PC-3 (cell line): ENCODE results near the gene KLHL36. TPM values are rescaled to one million over a fixed set of nuclear protein-coding genes. Genes with fewer than 3 reads are reported as not detected.

Experiments used
- ATAC-seq: fragments of 200-7000 bp; cut with Tn5 transposase; 2 replicates; pipeline ENCODE4 v1.9.1; 2020; ENCODE audit warnings: mild to moderate bottlenecking, moderate library complexity
- BruUV-seq: library from RNA; stranded (reverse); fragments of 400-500 nt; replicated peaks from 2 replicates; lab custom pipeline; 2021; lab: Mats Ljungman, UMichigan
- CTCF ChIA-PET: fragments of 300-600 bp; sonication (Branson Sonifier 250); formaldehyde crosslinking; loops from one replicate; lab custom pipeline; 2022; ENCODE audit warnings: antibody characterized with exemption; lab: Charles Lee
- POLR2A ChIA-PET: fragments of 300-600 bp; sonication (Branson Sonifier 250); formaldehyde crosslinking; loops from one replicate; lab custom pipeline; 2022; ENCODE audit warnings: antibody characterized with exemption; ENCODE audit not compliant: unreplicated experiment; lab: Charles Lee
- DNase-seq: peaks from one replicate; pipeline ENCODE4 v3.0.0-alpha.2; 2015
- H2AFZ ChIP-seq: fragments of 300-600 bp; sonication (generic); 2 replicates; pipeline ENCODE4 v1.6.0; 2016; ENCODE audit warnings: antibody characterized with exemption, low read length
- H3F3A ChIP-seq: fragments of 300-600 bp; sonication (generic); one replicate; pipeline ENCODE4 v1.6.0; 2017; ENCODE audit warnings: antibody characterized with exemption, low read length, control low read depth, mild to moderate bottlenecking; ENCODE audit not compliant: unreplicated experiment
- H3K27ac ChIP-seq: fragments of 300-600 bp; sonication (generic); 2 replicates; pipeline ENCODE4 v1.5.1; 2016; ENCODE audit warnings: mild to moderate bottlenecking, low read length
- H3K27me3 ChIP-seq: fragments of 300-600 bp; sonication (generic); 2 replicates; pipeline ENCODE4 v1.6.1; 2016; ENCODE audit warnings: low read length, mixed read lengths
- H3K36me3 ChIP-seq: fragments of 300-600 bp; sonication (generic); 2 replicates; pipeline ENCODE4 v1.6.1; 2016; ENCODE audit warnings: low read depth, mixed run types, low read length, mixed read lengths
- H3K4me1 ChIP-seq: fragments of 300-600 bp; sonication (generic); 2 replicates; pipeline ENCODE4 v1.5.1; 2016; ENCODE audit warnings: low read length; ENCODE audit not compliant: insufficient read depth
- H3K4me2 ChIP-seq: fragments of 300-600 bp; sonication (generic); 2 replicates; pipeline ENCODE4 v1.6.0; 2016; ENCODE audit warnings: low read length
- H3K4me3 ChIP-seq: fragments of 300-600 bp; sonication (generic); 2 replicates; pipeline ENCODE4 v1.5.1; 2016; ENCODE audit warnings: mild to moderate bottlenecking, low read length, mixed read lengths
- H3K79me2 ChIP-seq: fragments of 300-600 bp; sonication (generic); 2 replicates; pipeline ENCODE4 v1.6.1; 2017; ENCODE audit warnings: low read length, mixed read lengths
- H3K9ac ChIP-seq: fragments of 300-600 bp; sonication (generic); 2 replicates; pipeline ENCODE4 v1.6.0; 2016; ENCODE audit warnings: mild to moderate bottlenecking, low read length
- H3K9me2 ChIP-seq: fragments of 300-600 bp; sonication (generic); replicated peaks from 2 replicates; pipeline ENCODE4 v1.6.1; 2016; ENCODE audit warnings: mixed run types, low read length, mixed read lengths
- H3K9me3 ChIP-seq: fragments of 300-600 bp; sonication (generic); 2 replicates; pipeline ENCODE4 v1.6.1; 2016; ENCODE audit warnings: low read length, mixed read lengths
- H4K20me1 ChIP-seq: fragments of 300-600 bp; sonication (generic); 2 replicates; pipeline ENCODE4 v1.6.1; 2016; ENCODE audit warnings: low read length, mixed read lengths
- EZH2 ChIP-seq: fragments of 300-600 bp; sonication (generic); IDR thresholded peaks from one replicate; pipeline ENCODE4 v1.6.1; 2017; ENCODE audit warnings: antibody characterized with exemption, mild to moderate bottlenecking, low read length; ENCODE audit not compliant: unreplicated experiment
- EZH2phosphoT487 ChIP-seq: fragments of 300-600 bp; sonication (generic); IDR thresholded peaks from 2 replicates; pipeline ENCODE4 v1.6.1; 2018; ENCODE audit warnings: mild to moderate bottlenecking, antibody characterized with exemption, low read length, borderline replicate concordance
- intact Hi-C: fragments of 100-400 bp; cut with micrococcal nuclease; formaldehyde crosslinking; loops from 2 replicates; pipeline ENCODE4 v1.9.0; 2023
- total RNA-seq: library from RNA; depleted of rRNA; stranded (reverse); fragments of >200 nt; gene quantifications from 2 replicates; pipeline ENCODE4 v1.2.3, GENCODE V29; 2014
- TF ChIP-seq, protein P1 (sequence below): fragments of 300-600 bp; sonication (generic); conservative IDR thresholded peaks from 2 replicates; pipeline ENCODE4 v1.5.1; 2017; ENCODE audit warnings: antibody characterized with exemption, low read depth, mild to moderate bottlenecking, low read length

KLHL36 gene
- total RNA-seq, 1 experiment from 2014 or later, result 33.8 TPM

GRCh38 chr16:84650062-84650991 lies 2.0 kb downstream of the KLHL36 start:
- peaks cover 7% of the 10 kb centered on the region; the same call in 1 of the 2 replicates for H3K4me1 ChIP-seq
- intact Hi-C loops, result no loop called here

GRCh38 chr16:84652566-84652965 lies 4.3 kb downstream of the KLHL36 start:
- H3K4me3 ChIP-seq, result no peak overlapping the region
- H3K9me2 ChIP-seq, result no peaks in the 10 kb centered on the region
- intact Hi-C loops, result no loop called here
- ChIA-PET POLR2A (no interaction called here), CTCF (no interaction called here)
- no peaks in the 10 kb centered on the region for H3F3A ChIP-seq
- no peaks in the 10 kb centered on the region for H3K9me3 ChIP-seq
- TF ChIP-seq EZH2 (no peak), EZH2phosphoT487 (no peak)
- TF ChIP-seq, protein P1, sequence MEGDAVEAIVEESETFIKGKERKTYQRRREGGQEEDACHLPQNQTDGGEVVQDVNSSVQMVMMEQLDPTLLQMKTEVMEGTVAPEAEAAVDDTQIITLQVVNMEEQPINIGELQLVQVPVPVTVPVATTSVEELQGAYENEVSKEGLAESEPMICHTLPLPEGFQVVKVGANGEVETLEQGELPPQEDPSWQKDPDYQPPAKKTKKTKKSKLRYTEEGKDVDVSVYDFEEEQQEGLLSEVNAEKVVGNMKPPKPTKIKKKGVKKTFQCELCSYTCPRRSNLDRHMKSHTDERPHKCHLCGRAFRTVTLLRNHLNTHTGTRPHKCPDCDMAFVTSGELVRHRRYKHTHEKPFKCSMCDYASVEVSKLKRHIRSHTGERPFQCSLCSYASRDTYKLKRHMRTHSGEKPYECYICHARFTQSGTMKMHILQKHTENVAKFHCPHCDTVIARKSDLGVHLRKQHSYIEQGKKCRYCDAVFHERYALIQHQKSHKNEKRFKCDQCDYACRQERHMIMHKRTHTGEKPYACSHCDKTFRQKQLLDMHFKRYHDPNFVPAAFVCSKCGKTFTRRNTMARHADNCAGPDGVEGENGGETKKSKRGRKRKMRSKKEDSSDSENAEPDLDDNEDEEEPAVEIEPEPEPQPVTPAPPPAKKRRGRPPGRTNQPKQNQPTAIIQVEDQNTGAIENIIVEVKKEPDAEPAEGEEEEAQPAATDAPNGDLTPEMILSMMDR, result no peak
- no peak for ATAC-seq
- H3K4me2 ChIP-seq, result no peak overlapping the region
- H2AFZ ChIP-seq, result no peak overlapping the region
- BruUV-seq, result no TSS peak
- H3K4me1 ChIP-seq, result peaks cover 7% of the 10 kb centered on the region; the same call in 1 of the 2 replicates
- DNase-seq, result no peak
- H3K27me3 ChIP-seq, result no peaks in the 10 kb centered on the region
- no peaks in the 10 kb centered on the region; the same call in none of the 2 replicates for H3K36me3 ChIP-seq
- H3K27ac ChIP-seq, result no peak overlapping the region
- no peaks in the 10 kb centered on the region for H4K20me1 ChIP-seq
- H3K9ac ChIP-seq, result no peak overlapping the region
- H3K79me2 ChIP-seq, result peaks cover 10% of the 10 kb centered on the region

More at GRCh38 chr16:84650062-84650991, 2.0 kb downstream of the KLHL36 start:
- Histone ChIP-seq H3K27ac (no peak overlapping the region), H3K27me3 (no peaks in the 10 kb centered on the region), H3K79me2 (peaks cover 10% of the 10 kb centered on the region), H4K20me1 (no peaks in the 10 kb centered on the region), H3K9me2 (no peaks in the 10 kb centered on the region), H3K36me3 (no peaks in the 10 kb centered on the region; the same call in none of the 2 replicates), H3K4me2 (no peak overlapping the region), H3K9me3 (no peaks in the 10 kb centered on the region), H3F3A (no peaks in the 10 kb centered on the region), H2AFZ (no peak overlapping the region), H3K9ac (no peak overlapping the region), H3K4me3 (no peak overlapping the region)
- no peak for DNase-seq
- TF ChIP-seq EZH2phosphoT487 (no peak), EZH2 (no peak)
- TF ChIP-seq, protein P1, result no peak
- POLR2A ChIA-PET, result no interaction called here
- BruUV-seq, result no TSS peak
- no peak for ATAC-seq
- CTCF ChIA-PET, result no interaction called here

GRCh38 chr16:84654238-84654637 lies 5.9 kb downstream of the KLHL36 start:
- no peaks in the 10 kb centered on the region for H3K9me3 ChIP-seq
- no peaks in the 10 kb centered on the region; the same call in none of the 2 replicates for H3K36me3 ChIP-seq
- BruUV-seq, result no TSS peak
- H3K9ac ChIP-seq, result no peak overlapping the region
- intact Hi-C loops, result no loop called here
- H4K20me1 ChIP-seq, result no peaks in the 10 kb centered on the region
- no peak overlapping the region for H3K4me2 ChIP-seq
- CTCF ChIA-PET, result no interaction called here
- H3F3A ChIP-seq, result no peaks in the 10 kb centered on the region
- no peak for TF ChIP-seq EZH2phosphoT487
- TF ChIP-seq, protein P1, result no peak
- TF ChIP-seq EZH2, result no peak
- ATAC-seq, result no peak
- POLR2A ChIA-PET, result no interaction called here
- H2AFZ ChIP-seq, result no peak overlapping the region
- no peaks in the 10 kb centered on the region for H3K9me2 ChIP-seq
- H3K27ac ChIP-seq, result no peak overlapping the region
- DNase-seq, result no peak
- no peak overlapping the region for H3K4me3 ChIP-seq
- H3K79me2 ChIP-seq, result peaks cover 5% of the 10 kb centered on the region
- H3K4me1 ChIP-seq, result peaks cover 6% of the 10 kb centered on the region; the same call in 1 of the 2 replicates
- H3K27me3 ChIP-seq, result no peaks in the 10 kb centered on the region
